Measurements from ENCODE around the gene ZFAND3. TPM values are rescaled to one million over a fixed set of nuclear protein-coding genes. Genes with fewer than 3 reads are reported as not detected.

The ZFAND3 gene
- total and polyA plus RNA-seq, 2 experiments from 2014 or later = 16.9 to 28.2 TPM

- TF ChIP-seq REST (IDR thresholded peaks at IDR 0.05; ENCODE audit: unreplicated experiment) (no peak), STAT1 (IDR thresholded peaks at IDR 0.05; ENCODE audit: unreplicated experiment) (no peak), ZNF462 (CRISPR knock-in tag; IDR thresholded peaks at IDR 0.05) (no peak), CREB1 (CRISPR knock-in tag; IDR thresholded peaks at IDR 0.05; ENCODE audit: low read depth) (no peak)
Observed at GRCh38 chr6:37847704-37848103, 28.2 kb downstream of the ZFAND3 start (continued).

- Histone ChIP-seq H4K20me1 (replicated peaks; ENCODE audit: insufficient read depth) (peaks cover 67% of the 10 kb centered on the region), H3K4me1 (ENCODE audit: insufficient read depth) (no peaks in the 10 kb centered on the region), H3K27ac (ENCODE audit: low read depth) (no peak overlapping the region), H3K4me2 (no peak overlapping the region), H3K27me3 (ENCODE audit: insufficient read depth) (no peaks in the 10 kb centered on the region), H3K36me3 (ENCODE audit: insufficient read depth) (no peaks in the 10 kb centered on the region; the same call in 1 of the 2 replicates), H3K9me2 (ENCODE audit: insufficient read depth) (no peaks in the 10 kb centered on the region), H2AFZ (no peak overlapping the region), H3K4me3 (no peak overlapping the region), H3F3A (replicated peaks; ENCODE audit: low read depth) (no peaks in the 10 kb centered on the region), H3K79me2 (replicated peaks; ENCODE audit: insufficient read depth) (peaks cover 100% of the 10 kb centered on the region)
- Mint-ChIP-seq H3K27me3 (ENCODE audit: insufficient read depth, low read depth, poor library complexity) (peaks cover 5% of the 10 kb centered on the region), H3K4me3 (no peak overlapping the region), H3K9me3 (no peaks in the 10 kb centered on the region), H3K4me1 (peaks cover 5% of the 10 kb centered on the region), H3K36me3 (ENCODE audit: low read depth) (peaks cover 2% of the 10 kb centered on the region; the same call in 1 of the 3 replicates), H3K27ac (no peak overlapping the region)
- DNase-seq (ENCODE audit: low spot score) (no peak), ATAC-seq (no peak)
- TF ChIP-seq ZNF114 (CRISPR knock-in tag; IDR thresholded peaks at IDR 0.05) (no peak), ZNF462 (CRISPR knock-in tag; IDR thresholded peaks at IDR 0.05) (no peak)
Observed at GRCh38 chr6:37848371-37848770, 28.8 kb downstream of the ZFAND3 start.

Measured in GM23338 (cell line).